ENCODE results near the gene RBM22. TPM values are rescaled to one million over a fixed set of nuclear protein-coding genes. Genes with fewer than 3 reads are reported as not detected.
A peak's percentile ranks its signal among the peaks of the same experiment; 100 is the strongest.

Gene RBM22
- total RNA-seq, 1 experiment from 2014 or later: 61.4 TPM

DNA sequence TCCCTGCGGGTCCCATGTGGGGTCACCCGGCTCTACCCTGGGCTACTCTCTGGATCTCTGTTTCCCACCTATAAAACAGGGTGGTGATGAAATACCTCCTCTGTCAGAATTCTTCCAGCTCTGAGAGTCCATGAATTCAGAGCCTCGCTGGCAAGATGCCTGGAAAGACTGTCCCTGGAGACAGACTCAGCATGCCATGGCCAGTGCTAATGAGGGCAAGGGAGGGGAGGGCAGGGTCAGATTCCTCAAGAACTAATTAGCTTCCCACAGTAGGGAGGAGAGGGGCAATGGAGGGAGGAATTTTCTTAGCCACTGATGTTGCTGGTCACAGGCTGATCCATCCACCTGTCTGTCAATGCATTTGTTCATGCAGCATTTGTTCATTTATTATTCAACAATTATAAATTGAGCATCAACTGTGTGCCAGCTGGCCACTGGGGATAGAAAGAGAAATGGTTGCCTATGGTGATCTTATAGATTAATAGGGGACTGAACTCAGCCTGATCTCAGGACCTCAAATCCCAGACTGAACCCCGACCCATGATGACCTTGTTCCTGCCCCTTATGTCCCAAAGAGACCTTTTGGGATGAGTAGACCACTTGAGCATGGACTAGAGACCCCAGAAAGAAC lies 55.7 kb downstream of the RBM22 start:
- no peaks in the 10 kb centered on the region for H3K79me2 ChIP-seq (ENCODE audit: insufficient read depth, low read length)
- no TSS peak for BruUV-seq (replicated peaks)
- intact Hi-C loops (cut with micrococcal nuclease): no loop called here
- peak overlapping the region; percentile 44 for H3K4me2 ChIP-seq (ENCODE audit: low read length)
- H3K4me3 ChIP-seq (replicated peaks in 1 of 2; ENCODE audit: low read depth in 1 of 2, low read length in 2 of 2): no peak overlapping the region
- TF ChIP-seq CTCF (IDR thresholded peaks at IDR 0.05 in 2 of 3, conservative IDR thresholded peaks at IDR 0.05 in 1 of 3; ENCODE audit: borderline replicate concordance in 1 of 3, insufficient read depth in 1 of 3, low read depth in 2 of 3, low read length in 2 of 3) (no peak), TCF7L2 (IDR thresholded peaks at IDR 0.05; ENCODE audit: borderline replicate concordance, extremely low read depth, insufficient read depth, insufficient read length) (no peak), EZH2 (IDR thresholded peaks at IDR 0.05) (no peak), ZFX (IDR thresholded peaks at IDR 0.05) (no peak)
- TF ChIP-seq, protein P1, sequence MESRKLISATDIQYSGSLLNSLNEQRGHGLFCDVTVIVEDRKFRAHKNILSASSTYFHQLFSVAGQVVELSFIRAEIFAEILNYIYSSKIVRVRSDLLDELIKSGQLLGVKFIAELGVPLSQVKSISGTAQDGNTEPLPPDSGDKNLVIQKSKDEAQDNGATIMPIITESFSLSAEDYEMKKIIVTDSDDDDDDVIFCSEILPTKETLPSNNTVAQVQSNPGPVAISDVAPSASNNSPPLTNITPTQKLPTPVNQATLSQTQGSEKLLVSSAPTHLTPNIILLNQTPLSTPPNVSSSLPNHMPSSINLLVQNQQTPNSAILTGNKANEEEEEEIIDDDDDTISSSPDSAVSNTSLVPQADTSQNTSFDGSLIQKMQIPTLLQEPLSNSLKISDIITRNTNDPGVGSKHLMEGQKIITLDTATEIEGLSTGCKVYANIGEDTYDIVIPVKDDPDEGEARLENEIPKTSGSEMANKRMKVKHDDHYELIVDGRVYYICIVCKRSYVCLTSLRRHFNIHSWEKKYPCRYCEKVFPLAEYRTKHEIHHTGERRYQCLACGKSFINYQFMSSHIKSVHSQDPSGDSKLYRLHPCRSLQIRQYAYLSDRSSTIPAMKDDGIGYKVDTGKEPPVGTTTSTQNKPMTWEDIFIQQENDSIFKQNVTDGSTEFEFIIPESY (IDR thresholded peaks at IDR 0.05; ENCODE audit: extremely low read depth, insufficient replicate concordance, low read length): no peak
- H3K36me3 ChIP-seq (ENCODE audit: control insufficient read depth in 1 of 2, insufficient read depth in 2 of 2, low read length in 2 of 2): no peaks in the 10 kb centered on the region
- ChIA-PET POLR2A (no interaction called here), CTCF (no interaction called here), RAD21 (ENCODE audit: low non-redundant PET in 1 of 2, low total read pairs in 2 of 2, uncharacterized antibody in 2 of 2, unreplicated experiment in 2 of 2) (no interaction called here)
- no peak overlapping the region for H3K9ac ChIP-seq (ENCODE audit: low read length)
- H3K9me3 ChIP-seq (ENCODE audit: control insufficient read depth in 1 of 2, insufficient read depth in 1 of 2, low read depth in 1 of 2, low read length in 2 of 2): no peaks in the 10 kb centered on the region
- DNase-seq (ENCODE audit: low read depth, low spot score): no peak
- no peak overlapping the region for H2AFZ ChIP-seq (ENCODE audit: low read depth, low read length, poor library complexity, severe bottlenecking)
- H3K4me1 ChIP-seq (ENCODE audit: control insufficient read depth in 1 of 2, insufficient read depth in 2 of 2, low read length in 2 of 2): peaks cover 50 to 56% of the 10 kb centered on the region in 2 experiments
- ATAC-seq: no peak
- no peaks in the 10 kb centered on the region for H3K27me3 ChIP-seq (ENCODE audit: insufficient read depth, low read length)
- no peaks in the 10 kb centered on the region for H4K20me1 ChIP-seq (ENCODE audit: insufficient read depth)
- H3K27ac ChIP-seq (ENCODE audit: low read depth, low read length): no peak overlapping the region
- H3K9me2 ChIP-seq (ENCODE audit: insufficient read depth): no peaks in the 10 kb centered on the region
